GM19328 (cell line): ENCODE results near the gene ADM2.
A peak's percentile ranks its signal among the peaks of the same experiment; 100 is the strongest.

ENCODE experiments used
- ATAC-seq: cut with Tn5 transposase; IDR thresholded peaks from one replicate; pipeline ENCODE4 v1.9.1; 2021; ENCODE audit warnings: mild to moderate bottlenecking, moderate library complexity; ENCODE audit not compliant: unreplicated experiment

The ADM2 gene

GRCh38 chr22:50467341-50467740, 14.0 kb upstream of the ADM2 start:
- no peak for ATAC-seq

- ATAC-seq, result no peak
Observed at GRCh38 chr22:50467773-50468440, 13.4 kb upstream of the ADM2 start.

GRCh38 chr22:50468626-50469025, 12.7 kb upstream of the ADM2 start:
- ATAC-seq, result no peak

- ATAC-seq, result peak; percentile 44
Observed at GRCh38 chr22:50469377-50470305, 11.7 kb upstream of the ADM2 start.

- ATAC-seq, result no peak
Observed at GRCh38 chr22:50470491-50470890, 10.9 kb upstream of the ADM2 start.

GRCh38 chr22:50471197-50471847, 10.0 kb upstream of the ADM2 start:
- ATAC-seq, result no peak

- ATAC-seq, result no peak
Observed at GRCh38 chr22:50471962-50472361, 9.4 kb upstream of the ADM2 start.

GRCh38 chr22:50473088-50473487, 8.3 kb upstream of the ADM2 start:
- ATAC-seq, result no peak

- no peak for ATAC-seq
Observed at GRCh38 chr22:50473855-50474671, 7.3 kb upstream of the ADM2 start.

GRCh38 chr22:50474710-50475651, 6.4 kb upstream of the ADM2 start, which contains the start of gene SBF1:
SBF1 (minus strand) TSS chr22:50475035; CDS start chr22:50474840, 195 bp downstream.
- ATAC-seq, result peak; percentile 68

- no peak for ATAC-seq
Observed at GRCh38 chr22:50475652-50476002, 5.7 kb upstream of the ADM2 start.

GRCh38 chr22:50476868-50477267, 4.5 kb upstream of the ADM2 start:
- no peak for ATAC-seq

GRCh38 chr22:50477923-50478322, 3.4 kb upstream of the ADM2 start:
- ATAC-seq, result no peak

- no peak for ATAC-seq
Observed at GRCh38 chr22:50479721-50480120, 1.6 kb upstream of the ADM2 start.

GRCh38 chr22:50481045-50481439, 301 bp upstream of the ADM2 start:
- no peak for ATAC-seq

GRCh38 chr22:50482107-50483074, 1.0 kb downstream of the ADM2 start:
- ATAC-seq, result no peak

GRCh38 chr22:50483106-50483505, 1.8 kb downstream of the ADM2 start:
- no peak for ATAC-seq

GRCh38 chr22:50483556-50483955, 2.2 kb downstream of the ADM2 start:
- no peak for ATAC-seq
